ENCODE data around the gene ZNF573. TPM values are rescaled to one million over a fixed set of nuclear protein-coding genes. Genes with fewer than 3 reads are reported as not detected.

ZNF573 gene
- total and polyA plus RNA-seq, 2 donors from 2014 or later = 1.5 to 12.2 TPM

DNA sequence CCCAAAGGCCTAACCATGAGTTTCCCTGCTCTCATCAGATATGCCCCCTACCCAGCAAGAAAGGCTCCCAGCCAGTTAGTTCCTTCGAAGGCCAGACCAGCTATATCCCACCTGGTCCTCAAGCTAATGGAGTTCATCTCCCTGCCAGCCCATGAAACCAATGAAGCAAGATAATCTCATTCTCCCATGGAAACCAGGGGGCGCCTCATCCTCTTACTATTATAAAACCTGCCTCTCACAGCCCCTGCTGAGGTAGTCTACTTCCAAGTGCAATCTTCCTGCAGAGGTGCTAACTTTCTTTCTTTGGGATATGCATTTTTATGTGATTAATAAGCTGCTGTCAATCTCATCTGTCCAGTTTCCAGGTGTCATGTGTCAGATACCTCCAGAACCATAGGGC lies 34.0 kb upstream of the ZNF573 start:
- DNase-seq = no peak
- H3K27ac ChIP-seq (ENCODE audit: low read depth in 2 of 2, low read length in 2 of 2) = no peak overlapping the region
- no peak overlapping the region for H3K4me3 ChIP-seq (ENCODE audit: low read length in 3 of 3)
- no peak for TF ChIP-seq CTCF (IDR thresholded peaks at IDR 0.05; ENCODE audit: borderline replicate concordance, extremely low read depth, insufficient read depth)
- no peaks in the 10 kb centered on the region for H3K36me3 ChIP-seq (ENCODE audit: control insufficient read depth in 2 of 3, insufficient read depth in 3 of 3, low read length in 3 of 3)
- H3K9ac ChIP-seq (ENCODE audit: low read length in 3 of 3) = no peak overlapping the region
- peaks cover 0 to 5% (median 0%) of the 10 kb centered on the region in 3 donors for H3K4me1 ChIP-seq (ENCODE audit: control insufficient read depth in 2 of 3, insufficient read depth in 2 of 3, low read depth in 1 of 3, low read length in 3 of 3)
- H3K27me3 ChIP-seq (ENCODE audit: control insufficient read depth, insufficient read depth, low read length) = no peaks in the 10 kb centered on the region
- intact Hi-C loops (cut with DNase I) = no loop called here
- peaks cover 2 to 29% (median 4%) of the 10 kb centered on the region in 3 donors for H3K9me3 ChIP-seq (ENCODE audit: control insufficient read depth in 2 of 3, insufficient read depth in 1 of 3, low read length in 3 of 3)
- no peak for FAIRE-seq

- no peaks in the 10 kb centered on the region for H3K4me1 ChIP-seq (ENCODE audit: control insufficient read depth in 2 of 3, insufficient read depth in 2 of 3, low read depth in 1 of 3, low read length in 3 of 3)
- H3K27ac ChIP-seq (ENCODE audit: low read depth in 2 of 2, low read length in 2 of 2) = no peak overlapping the region
- TF ChIP-seq CTCF (IDR thresholded peaks at IDR 0.05; ENCODE audit: borderline replicate concordance, extremely low read depth, insufficient read depth) = no peak
- peaks cover 2 to 42% (median 15%) of the 10 kb centered on the region in 3 donors for H3K9me3 ChIP-seq (ENCODE audit: control insufficient read depth in 2 of 3, insufficient read depth in 1 of 3, low read length in 3 of 3)
- H3K9ac ChIP-seq (ENCODE audit: low read length in 3 of 3) = no peak overlapping the region
- no peak overlapping the region for H3K4me3 ChIP-seq (ENCODE audit: low read length in 3 of 3)
- H3K27me3 ChIP-seq (ENCODE audit: control insufficient read depth, insufficient read depth, low read length) = no peaks in the 10 kb centered on the region
- intact Hi-C loops (cut with DNase I) = no loop called here
- no peak for FAIRE-seq
- peaks cover 0 to 5% (median 0%) of the 10 kb centered on the region in 3 donors for H3K36me3 ChIP-seq (ENCODE audit: control insufficient read depth in 2 of 3, insufficient read depth in 3 of 3, low read length in 3 of 3)
- DNase-seq = no peak
Measured at GRCh38 chr19:37809366-37809765, 30.0 kb upstream of the ZNF573 start.

GRCh38 chr19:37803249-37803840 lies 24.0 kb upstream of the ZNF573 start:
- Histone ChIP-seq H3K9me3 (ENCODE audit: control insufficient read depth in 2 of 3, insufficient read depth in 1 of 3, low read length in 3 of 3) (peaks cover 0 to 59% (median 44%) of the 10 kb centered on the region in 3 donors), H3K36me3 (ENCODE audit: control insufficient read depth in 2 of 3, insufficient read depth in 3 of 3, low read length in 3 of 3) (peaks cover 0 to 5% (median 0%) of the 10 kb centered on the region in 3 donors), H3K9ac (ENCODE audit: low read length in 3 of 3) (no peak overlapping the region), H3K27ac (ENCODE audit: low read depth in 2 of 2, low read length in 2 of 2) (no peak overlapping the region), H3K4me1 (ENCODE audit: control insufficient read depth in 2 of 3, insufficient read depth in 2 of 3, low read depth in 1 of 3, low read length in 3 of 3) (no peaks in the 10 kb centered on the region), H3K27me3 (ENCODE audit: control insufficient read depth, insufficient read depth, low read length) (no peaks in the 10 kb centered on the region), H3K4me3 (ENCODE audit: low read length in 3 of 3) (peak overlapping the region in 1 of 3 donors; percentile 1)
- no peak for FAIRE-seq
- TF ChIP-seq CTCF (IDR thresholded peaks at IDR 0.05; ENCODE audit: borderline replicate concordance, extremely low read depth, insufficient read depth) = no peak
- intact Hi-C loops (cut with DNase I) = no loop called here
- no peak for DNase-seq

Data from kidney (tissue), 14 donors.